PC-3 (cell line): ENCODE data around the gene DENND10. TPM values are rescaled to one million over a fixed set of nuclear protein-coding genes. Genes with fewer than 3 reads are reported as not detected.
"Not testable (repeated sequence)": the region's sequence is repeated elsewhere in the genome, so short reads cannot be mapped to it uniquely, and the experiment has no call there.

Source experiments
- ATAC-seq: fragments of 200-7000 bp; cut with Tn5 transposase; 2 replicates; pipeline ENCODE4 v1.9.1; 2020; ENCODE audit warnings: mild to moderate bottlenecking, moderate library complexity
- BruUV-seq: library from RNA; stranded (reverse); fragments of 400-500 nt; replicated peaks from 2 replicates; lab custom pipeline; 2021; lab: Mats Ljungman, UMichigan
- CTCF ChIA-PET: fragments of 300-600 bp; sonication (Branson Sonifier 250); formaldehyde crosslinking; loops from one replicate; lab custom pipeline; 2022; ENCODE audit warnings: antibody characterized with exemption; lab: Charles Lee
- POLR2A ChIA-PET: fragments of 300-600 bp; sonication (Branson Sonifier 250); formaldehyde crosslinking; loops from one replicate; lab custom pipeline; 2022; ENCODE audit warnings: antibody characterized with exemption; ENCODE audit not compliant: unreplicated experiment; lab: Charles Lee
- DNase-seq: peaks from one replicate; pipeline ENCODE4 v3.0.0-alpha.2; 2015
- H2AFZ ChIP-seq: fragments of 300-600 bp; sonication (generic); 2 replicates; pipeline ENCODE4 v1.6.0; 2016; ENCODE audit warnings: antibody characterized with exemption, low read length
- H3F3A ChIP-seq: fragments of 300-600 bp; sonication (generic); one replicate; pipeline ENCODE4 v1.6.0; 2017; ENCODE audit warnings: antibody characterized with exemption, low read length, control low read depth, mild to moderate bottlenecking; ENCODE audit not compliant: unreplicated experiment
- H3K27ac ChIP-seq: fragments of 300-600 bp; sonication (generic); 2 replicates; pipeline ENCODE4 v1.5.1; 2016; ENCODE audit warnings: mild to moderate bottlenecking, low read length
- H3K27me3 ChIP-seq: fragments of 300-600 bp; sonication (generic); 2 replicates; pipeline ENCODE4 v1.6.1; 2016; ENCODE audit warnings: low read length, mixed read lengths
- H3K36me3 ChIP-seq: fragments of 300-600 bp; sonication (generic); 2 replicates; pipeline ENCODE4 v1.6.1; 2016; ENCODE audit warnings: low read depth, mixed run types, low read length, mixed read lengths
- H3K4me1 ChIP-seq: fragments of 300-600 bp; sonication (generic); 2 replicates; pipeline ENCODE4 v1.5.1; 2016; ENCODE audit warnings: low read length; ENCODE audit not compliant: insufficient read depth
- H3K4me2 ChIP-seq: fragments of 300-600 bp; sonication (generic); 2 replicates; pipeline ENCODE4 v1.6.0; 2016; ENCODE audit warnings: low read length
- H3K4me3 ChIP-seq: fragments of 300-600 bp; sonication (generic); 2 replicates; pipeline ENCODE4 v1.5.1; 2016; ENCODE audit warnings: mild to moderate bottlenecking, low read length, mixed read lengths
- H3K79me2 ChIP-seq: fragments of 300-600 bp; sonication (generic); 2 replicates; pipeline ENCODE4 v1.6.1; 2017; ENCODE audit warnings: low read length, mixed read lengths
- H3K9ac ChIP-seq: fragments of 300-600 bp; sonication (generic); 2 replicates; pipeline ENCODE4 v1.6.0; 2016; ENCODE audit warnings: mild to moderate bottlenecking, low read length
- H3K9me2 ChIP-seq: fragments of 300-600 bp; sonication (generic); replicated peaks from 2 replicates; pipeline ENCODE4 v1.6.1; 2016; ENCODE audit warnings: mixed run types, low read length, mixed read lengths
- H3K9me3 ChIP-seq: fragments of 300-600 bp; sonication (generic); 2 replicates; pipeline ENCODE4 v1.6.1; 2016; ENCODE audit warnings: low read length, mixed read lengths
- H4K20me1 ChIP-seq: fragments of 300-600 bp; sonication (generic); 2 replicates; pipeline ENCODE4 v1.6.1; 2016; ENCODE audit warnings: low read length, mixed read lengths
- CTCF ChIP-seq: fragments of 300-600 bp; sonication (generic); conservative IDR thresholded peaks from 2 replicates; pipeline ENCODE4 v1.5.1; 2017; ENCODE audit warnings: antibody characterized with exemption, low read depth, mild to moderate bottlenecking, low read length
- EZH2 ChIP-seq: fragments of 300-600 bp; sonication (generic); IDR thresholded peaks from one replicate; pipeline ENCODE4 v1.6.1; 2017; ENCODE audit warnings: antibody characterized with exemption, mild to moderate bottlenecking, low read length; ENCODE audit not compliant: unreplicated experiment
- EZH2phosphoT487 ChIP-seq: fragments of 300-600 bp; sonication (generic); IDR thresholded peaks from 2 replicates; pipeline ENCODE4 v1.6.1; 2018; ENCODE audit warnings: mild to moderate bottlenecking, antibody characterized with exemption, low read length, borderline replicate concordance
- intact Hi-C: fragments of 100-400 bp; cut with micrococcal nuclease; formaldehyde crosslinking; loops from 2 replicates; pipeline ENCODE4 v1.9.0; 2023
- total RNA-seq: library from RNA; depleted of rRNA; stranded (reverse); fragments of >200 nt; gene quantifications from 2 replicates; pipeline ENCODE4 v1.2.3, GENCODE V29; 2014

Gene DENND10
- total RNA-seq, 1 experiment from 2014 or later, result 28.9 TPM

- Histone ChIP-seq H3K4me2 (peak overlapping the region; percentile 87), H3K36me3 (peaks cover 11% of the 10 kb centered on the region), H3K9me3 (no peaks in the 10 kb centered on the region), H3F3A (no peaks in the 10 kb centered on the region), H3K27me3 (no peaks in the 10 kb centered on the region), H3K4me3 (peak overlapping the region; percentile 85), H3K9ac (peak overlapping the region; percentile 85), H3K79me2 (peaks cover 46% of the 10 kb centered on the region), H3K27ac (peak overlapping the region; percentile 39), H3K9me2 (no peaks in the 10 kb centered on the region), H4K20me1 (no peaks in the 10 kb centered on the region), H2AFZ (peak overlapping the region; percentile 86), H3K4me1 (peaks cover 14% of the 10 kb centered on the region; the same call in 1 of the 2 replicates)
- no TSS peak for BruUV-seq
- ChIA-PET CTCF (no interaction called here), POLR2A (no interaction called here)
- intact Hi-C loops, result no loop called here
- TF ChIP-seq CTCF (no peak), EZH2phosphoT487 (no peak), EZH2 (no peak)
- ATAC-seq (0 out of 2 replicates have a peak, but pooled peaks have one; percentile 4), DNase-seq (no peak)
These were observed 73.9 kb downstream of the DENND10 start for GRCh38 chr10:119177708-119178371.

GRCh38 chr10:119178372-119179119, 74.6 kb downstream of the DENND10 start, which contains the start of gene PRDX3:
Gene PRDX3 (minus strand): TSS chr10:119178812. CDS start chr10:119178790, 22 bp downstream.
- Histone ChIP-seq H3K9ac (peak within 1 kb of the TSS; percentile 85), H3K36me3 (peaks cover 10% of the 10 kb centered on the region), H3K27me3 (no peaks in the 10 kb centered on the region), H3K9me3 (no peaks in the 10 kb centered on the region), H3K4me2 (peak within 1 kb of the TSS; percentile 87), H3K79me2 (peaks cover 45% of the 10 kb centered on the region), H3K27ac (peak within 1 kb of the TSS; percentile 39), H3K4me3 (peak within 1 kb of the TSS; percentile 85), H4K20me1 (no peaks in the 10 kb centered on the region), H3K9me2 (no peaks in the 10 kb centered on the region), H2AFZ (peak within 1 kb of the TSS; percentile 86), H3F3A (no peaks in the 10 kb centered on the region), H3K4me1 (peaks cover 14% of the 10 kb centered on the region; the same call in 1 of the 2 replicates)
- ChIA-PET CTCF (no interaction called here), POLR2A (interaction anchor here (0.7 kb wide), 1 partner anchor 436 kb away, joined by 5 read pairs; no protein-coding TSS in a partner anchor)
- TF ChIP-seq EZH2 (no peak), EZH2phosphoT487 (no peak), CTCF (no peak)
- peak; percentile 83 for DNase-seq
- BruUV-seq, result TSS peak; percentile 90
- intact Hi-C loops, result no loop called here
- peak; percentile 97 for ATAC-seq

- H3K36me3 ChIP-seq, H4K20me1 ChIP-seq, DNase-seq, H3K27me3 ChIP-seq, BruUV-seq, H3K9me3 ChIP-seq, ATAC-seq, H3K9ac ChIP-seq, H3K4me2 ChIP-seq, H3K27ac ChIP-seq, H2AFZ ChIP-seq, H3F3A ChIP-seq, H3K9me2 ChIP-seq, intact Hi-C loops, CTCF ChIA-PET, POLR2A ChIA-PET, H3K4me3 ChIP-seq: not testable (repeated sequence)
- peaks cover 14% of the 10 kb centered on the region; the same call in 1 of the 2 replicates for H3K4me1 ChIP-seq
- peaks cover 25% of the 10 kb centered on the region for H3K79me2 ChIP-seq
These were observed 77.0 kb downstream of the DENND10 start for GRCh38 chr10:119180850-119181400.
